ENCODE data around the gene CGRRF1.

The CGRRF1 gene

GRCh38 chr14:54490445-54491175 is 19.1 kb upstream of the CGRRF1 start:
- DNase-seq = no peak

GRCh38 chr14:54493293-54493692 is 16.4 kb upstream of the CGRRF1 start:
- no peak for DNase-seq

- DNase-seq = no peak
Measured at GRCh38 chr14:54497224-54497623, 12.5 kb upstream of the CGRRF1 start.

GRCh38 chr14:54498095-54498531 is 11.6 kb upstream of the CGRRF1 start:
- no peak for DNase-seq

GRCh38 chr14:54498579-54498978 is 11.1 kb upstream of the CGRRF1 start:
- no peak for DNase-seq

GRCh38 chr14:54500744-54501143 is 9.0 kb upstream of the CGRRF1 start:
- no peak for DNase-seq

- no peak for DNase-seq
Measured at GRCh38 chr14:54501480-54501879, 8.2 kb upstream of the CGRRF1 start.

- DNase-seq = no peak
Measured at GRCh38 chr14:54502602-54503001, 7.1 kb upstream of the CGRRF1 start.

GRCh38 chr14:54503486-54503885 is 6.2 kb upstream of the CGRRF1 start:
- no peak for DNase-seq

GRCh38 chr14:54512393-54512792 is 2.7 kb downstream of the CGRRF1 start:
- no peak for DNase-seq

- DNase-seq = no peak
Measured at GRCh38 chr14:54515670-54516069, 6.0 kb downstream of the CGRRF1 start.

- no peak for DNase-seq
Measured at GRCh38 chr14:54516709-54517108, 7.0 kb downstream of the CGRRF1 start.

- no peak for DNase-seq
Measured at GRCh38 chr14:54524410-54524809, 14.7 kb downstream of the CGRRF1 start.

GRCh38 chr14:54528973-54529372 is 19.3 kb downstream of the CGRRF1 start:
- DNase-seq = no peak

- DNase-seq = no peak
Measured at GRCh38 chr14:54529811-54530210, 20.1 kb downstream of the CGRRF1 start.

GRCh38 chr14:54532111-54533012 is 22.7 kb downstream of the CGRRF1 start:
- DNase-seq = no peak

- DNase-seq = no peak
Measured at GRCh38 chr14:54533100-54533499, 23.4 kb downstream of the CGRRF1 start.

- DNase-seq = no peak
Measured at GRCh38 chr14:54535126-54535525, 25.4 kb downstream of the CGRRF1 start.

GRCh38 chr14:54535646-54536045 is 25.9 kb downstream of the CGRRF1 start:
- DNase-seq = no peak

GRCh38 chr14:54537651-54538050 is 27.9 kb downstream of the CGRRF1 start:
- no peak for DNase-seq

- no peak for DNase-seq
Measured at GRCh38 chr14:54538055-54538454, 28.3 kb downstream of the CGRRF1 start.

- no peak for DNase-seq
Measured at GRCh38 chr14:54547583-54547982, 37.9 kb downstream of the CGRRF1 start.

- no peak for DNase-seq
Measured at GRCh38 chr14:54548491-54548890, 38.8 kb downstream of the CGRRF1 start.

GRCh38 chr14:54549862-54550261 is 40.2 kb downstream of the CGRRF1 start:
- DNase-seq = no peak
